PC-3 (cell line): ENCODE results near the gene ZBTB37. TPM values are rescaled to one million over a fixed set of nuclear protein-coding genes. Genes with fewer than 3 reads are reported as not detected.
"Not testable (repeated sequence)": the region's sequence is repeated elsewhere in the genome, so short reads cannot be mapped to it uniquely, and the experiment has no call there.

Source experiments
- ATAC-seq: fragments of 200-7000 bp; cut with Tn5 transposase; 2 replicates; pipeline ENCODE4 v1.9.1; 2020; ENCODE audit warnings: mild to moderate bottlenecking, moderate library complexity
- BruUV-seq: library from RNA; stranded (reverse); fragments of 400-500 nt; replicated peaks from 2 replicates; lab custom pipeline; 2021; lab: Mats Ljungman, UMichigan
- CTCF ChIA-PET: fragments of 300-600 bp; sonication (Branson Sonifier 250); formaldehyde crosslinking; loops from one replicate; lab custom pipeline; 2022; ENCODE audit warnings: antibody characterized with exemption; lab: Charles Lee
- POLR2A ChIA-PET: fragments of 300-600 bp; sonication (Branson Sonifier 250); formaldehyde crosslinking; loops from one replicate; lab custom pipeline; 2022; ENCODE audit warnings: antibody characterized with exemption; ENCODE audit not compliant: unreplicated experiment; lab: Charles Lee
- DNase-seq: peaks from one replicate; pipeline ENCODE4 v3.0.0-alpha.2; 2015
- H2AFZ ChIP-seq: fragments of 300-600 bp; sonication (generic); 2 replicates; pipeline ENCODE4 v1.6.0; 2016; ENCODE audit warnings: antibody characterized with exemption, low read length
- H3F3A ChIP-seq: fragments of 300-600 bp; sonication (generic); one replicate; pipeline ENCODE4 v1.6.0; 2017; ENCODE audit warnings: antibody characterized with exemption, low read length, control low read depth, mild to moderate bottlenecking; ENCODE audit not compliant: unreplicated experiment
- H3K27ac ChIP-seq: fragments of 300-600 bp; sonication (generic); 2 replicates; pipeline ENCODE4 v1.5.1; 2016; ENCODE audit warnings: mild to moderate bottlenecking, low read length
- H3K27me3 ChIP-seq: fragments of 300-600 bp; sonication (generic); 2 replicates; pipeline ENCODE4 v1.6.1; 2016; ENCODE audit warnings: low read length, mixed read lengths
- H3K36me3 ChIP-seq: fragments of 300-600 bp; sonication (generic); 2 replicates; pipeline ENCODE4 v1.6.1; 2016; ENCODE audit warnings: low read depth, mixed run types, low read length, mixed read lengths
- H3K4me1 ChIP-seq: fragments of 300-600 bp; sonication (generic); 2 replicates; pipeline ENCODE4 v1.5.1; 2016; ENCODE audit warnings: low read length; ENCODE audit not compliant: insufficient read depth
- H3K4me2 ChIP-seq: fragments of 300-600 bp; sonication (generic); 2 replicates; pipeline ENCODE4 v1.6.0; 2016; ENCODE audit warnings: low read length
- H3K4me3 ChIP-seq: fragments of 300-600 bp; sonication (generic); 2 replicates; pipeline ENCODE4 v1.5.1; 2016; ENCODE audit warnings: mild to moderate bottlenecking, low read length, mixed read lengths
- H3K79me2 ChIP-seq: fragments of 300-600 bp; sonication (generic); 2 replicates; pipeline ENCODE4 v1.6.1; 2017; ENCODE audit warnings: low read length, mixed read lengths
- H3K9ac ChIP-seq: fragments of 300-600 bp; sonication (generic); 2 replicates; pipeline ENCODE4 v1.6.0; 2016; ENCODE audit warnings: mild to moderate bottlenecking, low read length
- H3K9me2 ChIP-seq: fragments of 300-600 bp; sonication (generic); replicated peaks from 2 replicates; pipeline ENCODE4 v1.6.1; 2016; ENCODE audit warnings: mixed run types, low read length, mixed read lengths
- H3K9me3 ChIP-seq: fragments of 300-600 bp; sonication (generic); 2 replicates; pipeline ENCODE4 v1.6.1; 2016; ENCODE audit warnings: low read length, mixed read lengths
- H4K20me1 ChIP-seq: fragments of 300-600 bp; sonication (generic); 2 replicates; pipeline ENCODE4 v1.6.1; 2016; ENCODE audit warnings: low read length, mixed read lengths
- EZH2 ChIP-seq: fragments of 300-600 bp; sonication (generic); IDR thresholded peaks from one replicate; pipeline ENCODE4 v1.6.1; 2017; ENCODE audit warnings: antibody characterized with exemption, mild to moderate bottlenecking, low read length; ENCODE audit not compliant: unreplicated experiment
- EZH2phosphoT487 ChIP-seq: fragments of 300-600 bp; sonication (generic); IDR thresholded peaks from 2 replicates; pipeline ENCODE4 v1.6.1; 2018; ENCODE audit warnings: mild to moderate bottlenecking, antibody characterized with exemption, low read length, borderline replicate concordance
- intact Hi-C: fragments of 100-400 bp; cut with micrococcal nuclease; formaldehyde crosslinking; loops from 2 replicates; pipeline ENCODE4 v1.9.0; 2023
- total RNA-seq: library from RNA; depleted of rRNA; stranded (reverse); fragments of >200 nt; gene quantifications from 2 replicates; pipeline ENCODE4 v1.2.3, GENCODE V29; 2014
- TF ChIP-seq, protein P1 (sequence below): fragments of 300-600 bp; sonication (generic); conservative IDR thresholded peaks from 2 replicates; pipeline ENCODE4 v1.5.1; 2017; ENCODE audit warnings: antibody characterized with exemption, low read depth, mild to moderate bottlenecking, low read length

The ZBTB37 gene
- total RNA-seq, 1 experiment from 2014 or later: 1.5 TPM

DNA sequence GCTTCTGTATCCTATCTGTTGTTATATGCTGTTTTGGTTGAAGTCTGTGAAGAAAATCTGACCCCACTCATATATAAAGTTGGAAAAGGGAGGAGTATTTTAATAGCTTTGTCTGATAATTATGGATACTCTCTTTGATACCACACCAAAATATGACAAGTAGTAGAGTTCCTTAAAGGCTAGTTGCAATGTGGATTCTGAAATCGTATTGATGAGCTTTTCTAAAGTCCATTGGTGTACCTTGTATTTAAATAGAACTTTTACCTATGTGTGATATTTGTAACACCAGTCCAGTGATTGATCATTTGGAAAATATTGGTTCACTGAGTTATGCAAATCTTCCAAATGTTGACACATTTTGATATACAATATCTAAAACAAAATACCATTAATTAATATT lies 8.1 kb upstream of the ZBTB37 start:
- intact Hi-C loops: no loop called here
- H3K4me1 ChIP-seq: peaks cover 7% of the 10 kb centered on the region; the same call in 1 of the 2 replicates
- H2AFZ ChIP-seq: no peak overlapping the region
- TF ChIP-seq EZH2: no peak
- TF ChIP-seq EZH2phosphoT487: no peak
- TF ChIP-seq, protein P1, sequence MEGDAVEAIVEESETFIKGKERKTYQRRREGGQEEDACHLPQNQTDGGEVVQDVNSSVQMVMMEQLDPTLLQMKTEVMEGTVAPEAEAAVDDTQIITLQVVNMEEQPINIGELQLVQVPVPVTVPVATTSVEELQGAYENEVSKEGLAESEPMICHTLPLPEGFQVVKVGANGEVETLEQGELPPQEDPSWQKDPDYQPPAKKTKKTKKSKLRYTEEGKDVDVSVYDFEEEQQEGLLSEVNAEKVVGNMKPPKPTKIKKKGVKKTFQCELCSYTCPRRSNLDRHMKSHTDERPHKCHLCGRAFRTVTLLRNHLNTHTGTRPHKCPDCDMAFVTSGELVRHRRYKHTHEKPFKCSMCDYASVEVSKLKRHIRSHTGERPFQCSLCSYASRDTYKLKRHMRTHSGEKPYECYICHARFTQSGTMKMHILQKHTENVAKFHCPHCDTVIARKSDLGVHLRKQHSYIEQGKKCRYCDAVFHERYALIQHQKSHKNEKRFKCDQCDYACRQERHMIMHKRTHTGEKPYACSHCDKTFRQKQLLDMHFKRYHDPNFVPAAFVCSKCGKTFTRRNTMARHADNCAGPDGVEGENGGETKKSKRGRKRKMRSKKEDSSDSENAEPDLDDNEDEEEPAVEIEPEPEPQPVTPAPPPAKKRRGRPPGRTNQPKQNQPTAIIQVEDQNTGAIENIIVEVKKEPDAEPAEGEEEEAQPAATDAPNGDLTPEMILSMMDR: no peak
- DNase-seq: no peak
- peaks cover 22% of the 10 kb centered on the region for H4K20me1 ChIP-seq
- H3K4me3 ChIP-seq: no peak overlapping the region
- peaks cover 2% of the 10 kb centered on the region for H3K79me2 ChIP-seq
- no peak overlapping the region for H3K4me2 ChIP-seq
- no peak for ATAC-seq
- ChIA-PET POLR2A (no interaction called here), CTCF (no interaction called here)
- no TSS peak for BruUV-seq
- no peak overlapping the region for H3K9ac ChIP-seq
- no peaks in the 10 kb centered on the region for H3K9me3 ChIP-seq
- peaks cover 29% of the 10 kb centered on the region for H3K36me3 ChIP-seq
- no peak overlapping the region for H3K27ac ChIP-seq
- no peaks in the 10 kb centered on the region for H3K27me3 ChIP-seq
- H3F3A ChIP-seq: peaks cover 25% of the 10 kb centered on the region
- no peaks in the 10 kb centered on the region for H3K9me2 ChIP-seq

DNA sequence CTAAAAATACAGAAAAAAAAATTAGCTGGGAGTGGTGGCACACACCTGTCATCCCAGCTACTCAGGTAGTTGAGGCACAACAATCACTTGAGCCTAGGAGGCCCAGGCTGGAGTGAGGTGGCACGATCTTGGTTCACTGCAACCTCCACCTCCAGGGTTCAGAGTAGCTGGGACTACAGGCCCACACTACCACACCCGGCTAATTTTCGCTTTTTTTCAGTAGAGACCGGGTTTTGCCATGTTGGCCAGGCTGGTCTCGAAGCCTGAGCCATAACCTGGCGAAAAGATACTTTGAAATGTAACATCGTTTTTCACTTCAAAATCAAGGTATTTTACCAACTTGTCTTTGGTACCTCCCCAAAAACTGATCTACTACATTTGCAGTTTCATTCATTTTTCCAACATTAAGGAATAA lies 6.4 kb upstream of the ZBTB37 start:
- no peak overlapping the region for H3K4me3 ChIP-seq
- H3K9ac ChIP-seq: no peak overlapping the region
- peaks cover 38% of the 10 kb centered on the region for H3F3A ChIP-seq
- DNase-seq (no peak), ATAC-seq (peak; percentile 20; the same call in 1 of the 2 replicates)
- no peak for TF ChIP-seq EZH2phosphoT487
- TF ChIP-seq, protein P1: no peak
- TF ChIP-seq EZH2: no peak
- BruUV-seq: no TSS peak
- H3K9me2 ChIP-seq: no peaks in the 10 kb centered on the region
- no peaks in the 10 kb centered on the region for H3K27me3 ChIP-seq
- peaks cover 38% of the 10 kb centered on the region for H4K20me1 ChIP-seq
- no peak overlapping the region for H2AFZ ChIP-seq
- H3K4me2 ChIP-seq: no peak overlapping the region
- H3K4me1 ChIP-seq: peaks cover 12% of the 10 kb centered on the region; the same call in 1 of the 2 replicates
- intact Hi-C loops: no loop called here
- peaks cover 18% of the 10 kb centered on the region for H3K79me2 ChIP-seq
- ChIA-PET CTCF (no interaction called here), POLR2A (interaction anchor here (0.6 kb wide), 1 partner anchor 1003 kb away, joined by 5 read pairs; no protein-coding TSS in a partner anchor)
- no peaks in the 10 kb centered on the region for H3K9me3 ChIP-seq
- H3K36me3 ChIP-seq: peaks cover 46% of the 10 kb centered on the region
- H3K27ac ChIP-seq: no peak overlapping the region

DNA sequence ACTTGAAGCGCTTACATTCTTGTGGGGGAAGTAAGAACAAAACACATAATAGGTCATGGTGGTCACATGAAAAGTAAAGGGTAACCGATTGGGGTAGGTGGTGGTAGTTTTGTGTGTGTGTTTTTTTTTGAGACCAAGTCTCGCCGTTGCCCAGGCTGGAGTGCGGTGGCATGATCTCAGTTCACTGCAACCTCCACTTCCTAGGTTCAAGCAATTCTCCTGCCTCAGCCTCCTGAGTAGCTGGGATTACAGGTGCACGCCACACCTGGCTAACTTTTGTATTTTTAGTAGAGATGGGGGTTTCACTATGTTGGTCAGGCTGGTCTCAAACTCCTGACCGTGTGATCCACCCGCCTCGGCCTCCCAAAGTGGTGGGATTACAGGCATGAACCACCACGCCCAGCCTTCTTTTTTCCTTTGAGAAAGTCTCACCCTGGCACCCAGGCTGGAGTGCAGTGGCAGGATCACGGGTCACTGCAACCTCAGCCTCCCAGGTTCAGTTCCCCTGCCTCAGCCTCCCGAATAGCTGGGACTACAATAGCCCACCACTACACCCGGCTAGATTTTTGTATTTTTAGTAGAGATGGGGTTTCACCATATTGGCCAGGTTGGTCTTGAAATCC lies 5.9 kb upstream of the ZBTB37 start:
- Histone ChIP-seq H4K20me1 (peaks cover 44% of the 10 kb centered on the region), H3K4me1 (peaks cover 12% of the 10 kb centered on the region; the same call in 1 of the 2 replicates), H3K79me2 (peaks cover 24% of the 10 kb centered on the region), H3K36me3 (peaks cover 51% of the 10 kb centered on the region), H3F3A (peaks cover 38% of the 10 kb centered on the region)
- CTCF ChIA-PET, H3K9me3 ChIP-seq, H3K4me3 ChIP-seq, H2AFZ ChIP-seq, H3K27me3 ChIP-seq, BruUV-seq, intact Hi-C loops, H3K9me2 ChIP-seq, DNase-seq, ATAC-seq, H3K9ac ChIP-seq, H3K4me2 ChIP-seq, H3K27ac ChIP-seq: not testable (repeated sequence)
- POLR2A ChIA-PET: interaction anchor here (0.6 kb wide), 1 partner anchor 1003 kb away, joined by 5 read pairs; no protein-coding TSS in a partner anchor
